Measurements from ENCODE around the gene FOXK2. TPM values are rescaled to one million over a fixed set of nuclear protein-coding genes. Genes with fewer than 3 reads are reported as not detected.

The FOXK2 gene
- total RNA-seq, 4 donors from 2014 or later: 40.4 to 76.7 (median 52.4) TPM

DNA sequence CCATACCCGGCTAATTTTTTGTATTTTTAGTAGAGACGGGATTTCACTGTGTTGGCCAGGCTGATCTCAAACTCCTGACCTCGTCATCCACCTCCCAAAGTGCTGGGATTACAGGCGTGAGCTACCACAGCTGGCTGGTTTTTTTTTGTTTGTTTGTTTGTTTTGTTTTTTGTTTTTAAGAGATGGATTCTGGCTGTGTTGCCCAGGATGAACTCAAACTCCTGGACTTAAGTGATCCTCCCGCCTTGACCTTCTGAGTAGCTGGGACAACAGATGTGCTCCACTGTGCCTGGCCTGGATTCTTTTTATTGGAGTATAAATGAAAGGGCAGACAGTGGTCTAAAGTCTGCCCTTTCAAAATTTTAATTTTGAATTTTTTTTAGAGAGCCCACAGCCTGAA lies 44.7 kb downstream of the FOXK2 start:
- intact Hi-C loops (cut with DNase I; ENCODE audit: low total_unique reads): no loop called here
- 80 to 87% methylated on average over 5 of the region's 5 CpGs for WGBS, 2 donors
- DNase-seq (ENCODE audit: low spot score in 2 of 2): no peak
- TF ChIP-seq CTCF (IDR thresholded peaks at IDR 0.05) (no peak), POLR2A (IDR thresholded peaks at IDR 0.05) (no peak)
- no peak overlapping the region for H3K4me3 ChIP-seq (ENCODE audit: low read depth, poor library complexity, severe bottlenecking)

DNA sequence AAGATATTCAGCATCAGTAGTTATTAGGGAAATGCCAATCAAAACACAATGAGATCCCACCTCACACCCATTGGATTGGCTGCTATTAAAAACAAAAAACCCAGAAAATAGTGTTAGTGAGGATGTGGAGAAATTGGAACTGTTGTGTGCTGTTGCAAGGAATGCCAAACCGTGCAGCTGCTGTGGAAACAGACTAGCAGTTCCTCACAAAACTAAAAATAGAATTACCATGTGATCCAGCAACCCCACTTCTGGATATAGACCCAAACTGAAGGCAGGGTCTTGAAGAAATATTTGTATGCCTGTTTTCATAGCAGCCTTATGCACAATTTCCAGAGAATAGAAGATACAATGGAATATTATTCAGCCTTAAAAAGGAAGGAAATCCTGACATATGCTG lies 46.0 kb downstream of the FOXK2 start:
- H3K4me3 ChIP-seq (ENCODE audit: low read depth, poor library complexity, severe bottlenecking): no peak overlapping the region
- TF ChIP-seq CTCF (IDR thresholded peaks at IDR 0.05) (no peak), POLR2A (IDR thresholded peaks at IDR 0.05) (no peak)
- intact Hi-C loops (cut with DNase I; ENCODE audit: low total_unique reads): no loop called here
- 48 to 62% methylated on average over 1 of the region's 1 CpG for WGBS, 2 donors
- no peak for DNase-seq (ENCODE audit: low spot score in 2 of 2)

GRCh38 chr17:82566129-82566960 lies 46.8 kb downstream of the FOXK2 start:
- H3K4me3 ChIP-seq (ENCODE audit: low read depth, poor library complexity, severe bottlenecking): no peak overlapping the region
- 81 to 84% methylated on average over 18 of the region's 18 CpGs for WGBS, 2 donors
- no peak for TF ChIP-seq POLR2A (IDR thresholded peaks at IDR 0.05)
- intact Hi-C loops (cut with DNase I; ENCODE audit: low total_unique reads): no loop called here
- DNase-seq (ENCODE audit: low spot score in 2 of 2): no peak

GRCh38 chr17:82567286-82567685 lies 47.8 kb downstream of the FOXK2 start:
- intact Hi-C loops (cut with DNase I; ENCODE audit: low total_unique reads): no loop called here
- DNase-seq (ENCODE audit: low spot score in 2 of 2): peak in 1 of 2 donors; percentile 70
- 87 to 96% methylated on average over 15 of the region's 15 CpGs for WGBS, 2 donors
- no peak overlapping the region for H3K4me3 ChIP-seq (ENCODE audit: low read depth, poor library complexity, severe bottlenecking)
- TF ChIP-seq CTCF (IDR thresholded peaks at IDR 0.05) (no peak), POLR2A (IDR thresholded peaks at IDR 0.05) (no peak)

DNA sequence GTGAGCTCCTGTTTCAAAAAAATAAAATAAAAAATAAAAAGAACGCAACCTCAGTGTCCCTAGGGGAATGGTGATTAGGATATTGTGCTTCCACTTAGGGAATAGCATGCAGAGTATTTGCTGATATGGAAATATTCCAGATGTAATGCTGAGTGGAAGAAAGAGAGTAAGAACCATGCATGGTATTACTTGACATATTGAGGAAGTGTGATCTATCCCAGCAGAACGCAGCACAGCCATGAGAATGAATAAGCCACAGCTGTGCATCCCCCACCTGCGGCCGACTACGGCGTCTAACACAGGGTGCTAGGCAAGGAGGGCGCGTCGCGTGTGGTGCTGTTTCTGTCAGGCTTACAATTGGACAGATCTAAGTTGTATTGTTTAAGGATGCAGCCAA lies 49.5 kb downstream of the FOXK2 start:
- no peak for TF ChIP-seq POLR2A (IDR thresholded peaks at IDR 0.05)
- TF ChIP-seq CTCF (IDR thresholded peaks at IDR 0.05): no peak
- DNase-seq (ENCODE audit: low spot score in 2 of 2): no peak
- H3K4me3 ChIP-seq (ENCODE audit: low read depth, poor library complexity, severe bottlenecking): no peak overlapping the region
- 90 to 94% methylated on average over 10 of the region's 10 CpGs for WGBS, 2 donors
- intact Hi-C loops (cut with DNase I; ENCODE audit: low total_unique reads): no loop called here

DNA sequence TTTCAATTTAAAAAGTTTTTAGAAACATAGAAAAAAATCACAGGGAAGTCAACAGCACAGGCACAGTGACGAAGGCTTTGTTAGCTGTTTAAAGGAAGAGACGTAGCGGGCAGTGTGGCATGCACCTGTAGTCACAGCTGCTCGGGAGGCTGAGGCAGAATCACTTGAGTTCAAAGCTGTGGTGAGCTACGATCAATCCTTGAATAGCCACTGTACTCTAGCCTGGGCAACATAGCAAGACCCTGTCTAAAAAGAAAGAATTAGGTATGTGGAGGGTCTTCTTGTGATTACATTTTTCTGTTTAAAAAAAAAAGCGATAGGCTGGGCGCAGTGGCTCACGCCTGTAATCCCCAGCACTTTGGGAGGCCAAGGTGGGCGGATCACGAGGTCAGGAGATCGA lies 50.1 kb downstream of the FOXK2 start:
- intact Hi-C loops (cut with DNase I; ENCODE audit: low total_unique reads): no loop called here
- WGBS, 2 donors: 79 to 87% methylated on average over 11 of the region's 11 CpGs
- H3K4me3 ChIP-seq (ENCODE audit: low read depth, poor library complexity, severe bottlenecking): no peak overlapping the region
- TF ChIP-seq POLR2A (IDR thresholded peaks at IDR 0.05): no peak
- no peak for TF ChIP-seq CTCF (IDR thresholded peaks at IDR 0.05)
- no peak for DNase-seq (ENCODE audit: low spot score in 2 of 2)
